ENCODE data around the gene SERINC2. TPM values are rescaled to one million over a fixed set of nuclear protein-coding genes. Genes with fewer than 3 reads are reported as not detected.

SERINC2 gene
- total RNA-seq, 1 experiment from 2014 or later: 14.0 TPM

DNA sequence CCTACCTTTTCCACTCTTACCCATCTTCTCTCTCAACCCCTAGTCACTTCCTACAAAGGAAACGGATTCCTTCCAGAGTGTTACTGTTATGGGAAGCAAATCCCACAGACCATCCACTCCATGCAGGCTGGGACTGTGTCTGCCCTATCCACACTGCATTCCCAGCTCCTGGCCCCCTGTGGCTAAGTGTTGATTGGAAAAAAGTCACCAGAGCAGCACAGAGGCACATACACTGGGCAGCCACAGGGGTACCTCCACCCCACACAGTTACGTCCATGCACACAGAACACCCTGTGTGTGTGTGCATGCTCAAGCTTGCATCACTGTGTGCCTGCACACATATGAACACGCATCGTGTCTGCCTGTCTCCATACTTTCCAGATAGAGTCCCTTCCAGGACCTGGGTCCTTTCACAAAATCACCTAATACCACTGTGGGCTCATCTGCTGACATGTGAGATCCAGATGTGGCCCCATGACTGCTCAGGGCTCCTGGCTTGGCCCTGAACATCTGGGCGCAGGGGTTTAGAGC lies 4.2 kb upstream of the SERINC2 start:
- Histone ChIP-seq H3K9me3 (ENCODE audit: control insufficient read depth, insufficient read depth, low read depth, low read length) (no peaks in the 10 kb centered on the region), H3K27ac (ENCODE audit: low read length) (no peak overlapping the region), H3K4me1 (ENCODE audit: control insufficient read depth, insufficient read depth, low read length) (no peaks in the 10 kb centered on the region), H3K27me3 (ENCODE audit: control insufficient read depth, insufficient read depth, low read length) (no peaks in the 10 kb centered on the region), H3K4me3 (ENCODE audit: low read depth in 2 of 2, low read length in 2 of 2) (no peak overlapping the region), H3K36me3 (ENCODE audit: control insufficient read depth, insufficient read depth, low read length) (peaks cover 2% of the 10 kb centered on the region; the same call in 1 of the 2 replicates)
- intact Hi-C loops (cut with micrococcal nuclease; ENCODE audit: unreplicated experiment): no loop called here
- DNase-seq (ENCODE audit: low read depth, low spot score): no peak
- in situ Hi-C loops (cut with HindIII; ENCODE audit: low pct_unique_long_range_greater_than_20kb, low sequenced_read_pairs): no loop called here
- BruUV-seq (replicated peaks): no TSS peak
- TF ChIP-seq POLR2AphosphoS5 (IDR thresholded peaks at IDR 0.05; ENCODE audit: low read depth, low read length) (no peak), SIN3A (IDR thresholded peaks at IDR 0.05; ENCODE audit: borderline replicate concordance, insufficient read depth, low read depth, low read length) (no peak), TCF7L2 (IDR thresholded peaks at IDR 0.05; ENCODE audit: low read depth, low read length) (no peak), CTCF (IDR thresholded peaks at IDR 0.05) (no peak), REST (IDR thresholded peaks at IDR 0.05; ENCODE audit: insufficient read depth in 1 of 2, low read depth in 2 of 2, low read length in 1 of 2) (no peak)
- ChIA-PET CTCF (no interaction called here), POLR2A (no interaction called here)
- ATAC-seq: no peak

GRCh38 chr1:31409946-31410858 lies 2.8 kb upstream of the SERINC2 start:
- Histone ChIP-seq H3K4me3 (ENCODE audit: low read depth in 2 of 2, low read length in 2 of 2) (no peak overlapping the region), H3K27me3 (ENCODE audit: control insufficient read depth, insufficient read depth, low read length) (no peaks in the 10 kb centered on the region), H3K36me3 (ENCODE audit: control insufficient read depth, insufficient read depth, low read length) (peaks cover 2% of the 10 kb centered on the region; the same call in 1 of the 2 replicates), H3K9me3 (ENCODE audit: control insufficient read depth, insufficient read depth, low read depth, low read length) (no peaks in the 10 kb centered on the region), H3K4me1 (ENCODE audit: control insufficient read depth, insufficient read depth, low read length) (no peaks in the 10 kb centered on the region), H3K27ac (ENCODE audit: low read length) (no peak overlapping the region)
- in situ Hi-C loops (cut with HindIII; ENCODE audit: low pct_unique_long_range_greater_than_20kb, low sequenced_read_pairs) (no loop called here), intact Hi-C loops (cut with micrococcal nuclease; ENCODE audit: unreplicated experiment) (no loop called here)
- BruUV-seq (replicated peaks): no TSS peak
- TF ChIP-seq POLR2AphosphoS5 (IDR thresholded peaks at IDR 0.05; ENCODE audit: low read depth, low read length) (no peak), SIN3A (IDR thresholded peaks at IDR 0.05; ENCODE audit: borderline replicate concordance, insufficient read depth, low read depth, low read length) (no peak), CTCF (IDR thresholded peaks at IDR 0.05) (no peak), TCF7L2 (IDR thresholded peaks at IDR 0.05; ENCODE audit: low read depth, low read length) (no peak)
- ATAC-seq: no peak
- DNase-seq (ENCODE audit: low read depth, low spot score): no peak
- ChIA-PET POLR2A (no interaction called here), CTCF (no interaction called here)

Data from Panc1 (cell line).